Measurements from ENCODE around the gene SMIM41.

- no peak for TF ChIP-seq POLR2A (IDR thresholded peaks at IDR 0.05)
- no peak for TF ChIP-seq CTCF (IDR thresholded peaks at IDR 0.05)
These were observed 47.1 kb upstream of the SMIM41 start for GRCh38 chr12:52032446-52032803.
